T-helper 2 cell treated with Interferon-gamma antibody and Interleukin-4, amounts not matched to agents 100 ng/mL and 5 ng/mL, for 36 hours (primary cell): ENCODE results near the gene APPL2. TPM values are rescaled to one million over a fixed set of nuclear protein-coding genes. Genes with fewer than 3 reads are reported as not detected.

Source experiments
- intact Hi-C: fragments of 100-400 bp; cut with micrococcal nuclease; formaldehyde crosslinking; loops from one replicate; pipeline ENCODE4 v1.15.1; 2023
- total RNA-seq: library from RNA; stranded (reverse); gene quantifications from 2 replicates; pipeline ENCODE4 v1.2.3, GENCODE V29; 2022

APPL2 gene, protein sequence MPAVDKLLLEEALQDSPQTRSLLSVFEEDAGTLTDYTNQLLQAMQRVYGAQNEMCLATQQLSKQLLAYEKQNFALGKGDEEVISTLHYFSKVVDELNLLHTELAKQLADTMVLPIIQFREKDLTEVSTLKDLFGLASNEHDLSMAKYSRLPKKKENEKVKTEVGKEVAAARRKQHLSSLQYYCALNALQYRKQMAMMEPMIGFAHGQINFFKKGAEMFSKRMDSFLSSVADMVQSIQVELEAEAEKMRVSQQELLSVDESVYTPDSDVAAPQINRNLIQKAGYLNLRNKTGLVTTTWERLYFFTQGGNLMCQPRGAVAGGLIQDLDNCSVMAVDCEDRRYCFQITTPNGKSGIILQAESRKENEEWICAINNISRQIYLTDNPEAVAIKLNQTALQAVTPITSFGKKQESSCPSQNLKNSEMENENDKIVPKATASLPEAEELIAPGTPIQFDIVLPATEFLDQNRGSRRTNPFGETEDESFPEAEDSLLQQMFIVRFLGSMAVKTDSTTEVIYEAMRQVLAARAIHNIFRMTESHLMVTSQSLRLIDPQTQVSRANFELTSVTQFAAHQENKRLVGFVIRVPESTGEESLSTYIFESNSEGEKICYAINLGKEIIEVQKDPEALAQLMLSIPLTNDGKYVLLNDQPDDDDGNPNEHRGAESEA
- 24.7 and 26.7 TPM in 2 replicates for total RNA-seq

- intact Hi-C loops = loop anchor here (2.0 to 5.0 kb wide), 6 partner anchors 95 to 1536 kb away; partner anchors contain the start of genes C12orf75, RIC8B and WASHC4
These were observed at the start of gene APPL2 for GRCh38 chr12:105235732-105236476. Gene APPL2, minus strand, starts transcription at chr12:105236174. Its CDS starts 162 bp downstream, at chr12:105236012.

DNA sequence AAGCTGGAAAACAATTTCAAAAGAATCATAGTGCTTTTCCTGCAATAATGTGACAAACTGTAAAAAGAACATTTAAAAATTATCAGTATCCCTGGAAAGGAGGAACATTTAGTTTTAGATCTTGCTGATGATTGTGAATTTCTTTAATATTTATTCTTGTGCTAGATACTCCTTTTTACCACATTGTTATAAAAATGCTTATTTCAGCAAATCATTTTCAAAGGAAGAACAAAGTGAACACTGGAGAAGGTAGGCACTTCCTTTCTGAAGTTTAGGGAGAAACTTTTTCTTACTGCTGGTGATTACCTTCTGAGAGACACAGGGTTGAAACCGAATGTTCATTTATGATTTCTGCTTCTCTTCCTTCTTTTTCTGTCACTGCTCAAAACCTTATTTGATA lies 49.4 kb upstream of the APPL2 start:
- intact Hi-C loops = no loop called here

GRCh38 chr12:105281694-105282049 lies 45.7 kb upstream of the APPL2 start:
- intact Hi-C loops = no loop called here

DNA sequence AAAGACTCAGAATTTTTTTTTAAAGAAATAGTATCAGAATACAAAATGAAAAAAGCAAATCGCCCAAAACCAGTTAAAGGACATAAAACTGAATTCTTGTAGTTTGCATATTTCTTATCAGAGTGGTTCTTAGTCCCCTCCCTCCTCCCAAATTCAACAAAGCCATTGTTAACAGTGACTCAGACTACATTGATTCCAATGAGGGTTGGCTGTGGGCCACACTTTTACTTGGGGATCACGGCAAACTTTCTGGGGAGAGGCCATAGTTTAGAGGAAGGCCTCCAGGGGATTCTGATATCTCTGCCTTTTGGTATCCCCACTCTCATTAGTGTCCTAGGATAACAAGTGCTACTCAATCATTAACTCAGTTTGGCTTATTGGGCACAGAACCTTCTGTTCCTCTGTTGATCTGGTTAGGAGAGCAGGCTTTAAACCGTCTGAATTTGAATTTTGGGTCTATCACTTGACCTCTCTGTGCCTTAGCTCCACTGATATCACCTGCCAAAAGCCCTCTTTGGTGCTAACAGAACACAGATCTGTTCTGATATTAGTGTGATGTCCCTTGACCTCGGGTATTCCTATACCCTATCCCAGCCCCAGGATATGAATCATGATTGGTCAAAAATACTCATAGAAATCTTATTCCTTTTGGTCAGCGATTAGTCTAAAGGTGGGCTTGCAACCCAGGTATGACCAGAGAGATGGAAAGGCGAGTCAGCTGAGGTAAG lies 45.2 kb upstream of the APPL2 start:
- intact Hi-C loops = no loop called here

GRCh38 chr12:105279460-105280056 lies 43.6 kb upstream of the APPL2 start:
- intact Hi-C loops = loop anchor here (1.0 kb wide), 2 partner anchors 51 to 104 kb away; partner anchors contain the start of gene C12orf75

DNA sequence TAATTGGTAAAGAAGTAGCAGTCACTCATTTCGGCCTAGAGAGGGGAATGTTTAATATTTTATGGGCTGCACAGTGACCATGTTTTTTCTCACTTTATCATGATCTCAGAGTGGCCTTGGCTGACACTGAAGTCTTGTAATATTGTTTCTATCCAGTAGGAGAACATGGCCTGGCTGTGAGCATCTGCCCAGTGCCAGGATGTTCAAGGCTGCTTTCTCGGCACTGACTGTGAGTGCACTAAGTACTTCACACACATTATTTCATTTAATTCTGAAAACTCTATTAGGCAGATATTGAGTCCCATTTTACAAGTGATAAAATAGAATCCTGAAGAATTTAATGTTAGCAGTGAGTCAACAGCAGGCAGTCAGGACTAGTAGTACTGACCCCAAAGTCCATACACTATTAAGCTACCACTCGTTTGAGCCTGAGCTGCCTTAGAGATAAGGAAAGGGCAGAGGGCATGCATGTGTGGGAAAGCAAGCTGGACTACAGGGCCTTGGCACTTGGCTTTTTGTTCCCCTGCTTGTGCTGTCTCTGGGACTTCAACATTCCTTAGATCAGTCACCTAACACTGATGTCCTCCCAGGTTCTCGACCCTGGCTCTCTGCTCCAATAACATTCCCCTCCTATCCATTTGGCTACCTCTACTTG lies 42.2 kb upstream of the APPL2 start:
- intact Hi-C loops = no loop called here

- intact Hi-C loops = no loop called here
These were observed 40.2 kb upstream of the APPL2 start for GRCh38 chr12:105275997-105276733.

GRCh38 chr12:105274571-105274970 lies 38.6 kb upstream of the APPL2 start:
- intact Hi-C loops = no loop called here

DNA sequence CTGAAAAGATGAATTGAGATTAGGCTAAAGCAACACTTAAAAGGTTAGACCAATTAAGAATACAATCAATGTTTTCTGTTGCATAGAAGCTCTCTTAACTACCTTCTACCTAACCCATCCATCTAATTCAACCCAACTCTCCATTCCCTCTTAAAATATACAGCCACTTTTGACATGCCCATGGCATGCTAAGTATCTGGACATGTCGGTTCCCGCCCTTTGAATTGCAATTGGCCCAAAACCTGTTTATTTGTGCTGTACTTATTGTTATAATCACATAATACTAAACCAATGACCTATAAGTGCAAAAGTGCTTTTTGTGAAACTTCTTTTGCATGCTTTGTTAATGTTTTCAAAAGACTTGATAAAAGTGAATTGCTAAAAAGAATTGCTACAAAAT lies 37.6 kb upstream of the APPL2 start:
- intact Hi-C loops = no loop called here

- intact Hi-C loops = no loop called here
These were observed 36.9 kb upstream of the APPL2 start for GRCh38 chr12:105272814-105273416.

- intact Hi-C loops = no loop called here
These were observed 36.2 kb upstream of the APPL2 start for GRCh38 chr12:105272152-105272551.

- intact Hi-C loops = no loop called here
These were observed 35.4 kb upstream of the APPL2 start for GRCh38 chr12:105271364-105271763.

GRCh38 chr12:105270671-105271255 lies 34.8 kb upstream of the APPL2 start:
- intact Hi-C loops = no loop called here

- intact Hi-C loops = no loop called here
These were observed 31.7 kb upstream of the APPL2 start for GRCh38 chr12:105267711-105268110.

DNA sequence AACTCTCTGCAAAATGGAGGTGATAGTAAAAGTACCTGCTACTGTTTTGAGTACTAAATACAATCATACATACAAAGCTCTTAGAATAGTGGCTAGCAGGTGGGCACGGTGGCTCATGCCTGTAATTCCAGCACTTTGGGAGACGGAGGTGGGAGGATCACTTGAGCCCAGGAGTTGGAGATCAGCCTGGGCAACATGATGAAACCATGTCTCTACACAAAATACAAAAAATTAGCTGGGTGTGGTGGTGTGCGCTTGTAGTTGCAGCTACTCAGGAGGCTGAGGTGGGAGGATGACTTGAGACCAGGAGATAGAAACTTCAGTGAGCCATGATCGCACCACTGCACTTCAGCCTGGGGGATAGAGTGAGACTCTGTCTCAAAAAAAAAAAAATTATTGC lies 28.8 kb upstream of the APPL2 start:
- intact Hi-C loops = no loop called here

- intact Hi-C loops = no loop called here
These were observed 26.6 kb upstream of the APPL2 start for GRCh38 chr12:105262461-105263184.

GRCh38 chr12:105261010-105261409 lies 25.0 kb upstream of the APPL2 start:
- intact Hi-C loops = no loop called here

- intact Hi-C loops = no loop called here
These were observed 23.3 kb upstream of the APPL2 start for GRCh38 chr12:105259226-105259625.
